Breast epithelium (tissue), 3 donors: Measurements from ENCODE around the gene ASIC1.

ENCODE experiments used
- POLR2AphosphoS5 ChIP-seq, 3 donors: sonication (generic); formaldehyde crosslinking; IDR thresholded peaks; one replicate each; pipeline ENCODE4 v1.6.1; 2017; ENCODE audit warnings: antibody characterized with exemption in 3 of 3
- TF ChIP-seq, protein P1 (sequence below), 3 donors: fragments of 450-650 bp; IDR thresholded peaks; one replicate each; pipeline ENCODE4 v1.5.1; 2016 to 2017; ENCODE audit warnings: antibody characterized with exemption in 3 of 3, mild to moderate bottlenecking in 3 of 3, moderate library complexity in 3 of 3

DNA sequence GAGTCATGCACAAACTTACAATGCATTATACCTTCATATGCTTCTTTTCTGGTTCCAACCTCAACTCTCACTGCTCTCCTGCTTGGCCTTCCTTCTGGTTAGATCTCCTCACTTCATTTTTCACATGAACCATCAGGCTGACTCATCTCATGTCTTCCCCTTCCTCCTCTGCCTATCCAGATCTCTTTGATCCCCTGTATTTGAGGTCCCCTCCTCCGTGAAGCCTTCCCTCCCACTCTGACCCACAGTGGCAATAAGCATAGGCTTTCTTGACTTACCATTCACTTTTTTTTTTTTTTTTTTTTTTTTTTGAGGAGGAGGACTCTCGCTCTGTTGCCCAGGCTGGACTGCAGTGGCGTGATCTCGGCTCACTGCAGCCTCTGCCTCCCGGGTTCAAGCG is 14.7 kb upstream of the ASIC1 start:
- no peak for TF ChIP-seq POLR2AphosphoS5 (IDR thresholded peaks at IDR 0.05)
- TF ChIP-seq, protein P1, sequence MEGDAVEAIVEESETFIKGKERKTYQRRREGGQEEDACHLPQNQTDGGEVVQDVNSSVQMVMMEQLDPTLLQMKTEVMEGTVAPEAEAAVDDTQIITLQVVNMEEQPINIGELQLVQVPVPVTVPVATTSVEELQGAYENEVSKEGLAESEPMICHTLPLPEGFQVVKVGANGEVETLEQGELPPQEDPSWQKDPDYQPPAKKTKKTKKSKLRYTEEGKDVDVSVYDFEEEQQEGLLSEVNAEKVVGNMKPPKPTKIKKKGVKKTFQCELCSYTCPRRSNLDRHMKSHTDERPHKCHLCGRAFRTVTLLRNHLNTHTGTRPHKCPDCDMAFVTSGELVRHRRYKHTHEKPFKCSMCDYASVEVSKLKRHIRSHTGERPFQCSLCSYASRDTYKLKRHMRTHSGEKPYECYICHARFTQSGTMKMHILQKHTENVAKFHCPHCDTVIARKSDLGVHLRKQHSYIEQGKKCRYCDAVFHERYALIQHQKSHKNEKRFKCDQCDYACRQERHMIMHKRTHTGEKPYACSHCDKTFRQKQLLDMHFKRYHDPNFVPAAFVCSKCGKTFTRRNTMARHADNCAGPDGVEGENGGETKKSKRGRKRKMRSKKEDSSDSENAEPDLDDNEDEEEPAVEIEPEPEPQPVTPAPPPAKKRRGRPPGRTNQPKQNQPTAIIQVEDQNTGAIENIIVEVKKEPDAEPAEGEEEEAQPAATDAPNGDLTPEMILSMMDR (IDR thresholded peaks at IDR 0.05), result no peak
